Stimulated activated CD4-positive, alpha-beta T cell treated with anti-CD3 and anti-CD28 coated beads, Interleukin-12 subunit alpha, Interleukin-12 subunit beta, amount 100 ng/mL, for 48 hours (primary cell): ENCODE data around the gene MTHFSD.

Experiments
- DNase-seq, 3 donors: peaks; one replicate each; pipeline ENCODE4 v3.0.0-alpha.2; 2020; ENCODE audit warnings: low read depth in 2 of 3, low spot score in 1 of 3

MTHFSD gene

GRCh38 chr16:86492267-86492960 is 62.6 kb downstream of the MTHFSD start:
- DNase-seq = no peak

GRCh38 chr16:86491640-86492023 is 63.4 kb downstream of the MTHFSD start:
- DNase-seq = no peak

- no peak for DNase-seq
These were observed 64.0 kb downstream of the MTHFSD start for GRCh38 chr16:86490859-86491639.

GRCh38 chr16:86485746-86486145 is 69.3 kb downstream of the MTHFSD start:
- no peak for DNase-seq

GRCh38 chr16:86484240-86484639 is 70.8 kb downstream of the MTHFSD start:
- DNase-seq = no peak

- DNase-seq = no peak
These were observed 73.4 kb downstream of the MTHFSD start for GRCh38 chr16:86481607-86482006.

GRCh38 chr16:86480444-86480843 is 74.6 kb downstream of the MTHFSD start:
- no peak for DNase-seq
